Measurements from ENCODE around the gene WDR87. TPM values are rescaled to one million over a fixed set of nuclear protein-coding genes. Genes with fewer than 3 reads are reported as not detected.

Gene WDR87
- total and polyA plus RNA-seq, 2 of the 8 experiments (the other 6 are each of a cell fraction or from before 2014, with no cell fraction given): not detected

- WGBS, 2 experiments (ENCODE audit: extremely low coverage in 1 of 2, insufficient coverage in 1 of 2, insufficient read length in 1 of 2, insufficient replicate concordance in 2 of 2, low coverage in 1 of 2, low lambda C conversion rate in 2 of 2, missing lambda C conversion rate in 1 of 2): 67% methylated on average over 11 of the region's 11 CpGs; no CpG with 5 or more reads in 1 of the 2 experiments
- TF ChIP-seq RBBP5 (IDR thresholded peaks at IDR 0.05; ENCODE audit: borderline replicate concordance, low read depth, low read length): no peak
- no peak for TF ChIP-seq RAD21 (IDR thresholded peaks at IDR 0.05 in 1 of 2, conservative IDR thresholded peaks at IDR 0.05 in 1 of 2; ENCODE audit: low read depth in 2 of 2, low read length in 2 of 2)
- TF ChIP-seq CBX5 (IDR thresholded peaks at IDR 0.05; ENCODE audit: low read depth, low read length): no peak
- TF ChIP-seq CREB1 (IDR thresholded peaks at IDR 0.05): no peak
- peak; percentile 27; the same call in 1 of the 2 replicates for TF ChIP-seq E2F6 (IDR thresholded peaks at IDR 0.05)
Measured at GRCh38 chr19:37953171-37953917, 47.0 kb upstream of the WDR87 start.

More at GRCh38 chr19:37953171-37953917, 47.0 kb upstream of the WDR87 start:
- Histone ChIP-seq H2BK5ac (ENCODE audit: low read depth, low read length) (peak overlapping the region; percentile 18; the same call in 1 of the 2 replicates), H4K20me1 (replicated peaks in 1 of 2; ENCODE audit: control insufficient read depth in 1 of 2, insufficient read depth in 2 of 2, low read length in 2 of 2) (peaks cover 0 to 5% of the 10 kb centered on the region in 2 experiments), H3K4me3 (ENCODE audit: extremely low read depth in 1 of 4, insufficient read depth in 2 of 4, low read depth in 3 of 4, low read length in 4 of 4) (no peak overlapping the region; a peak in 1 of 8 replicates), H3K23me2 (ENCODE audit: low read depth, low read length) (no peaks in the 10 kb centered on the region), H3K9ac (replicated peaks in 1 of 4; ENCODE audit: extremely low read depth in 1 of 4, low read depth in 3 of 4, low read length in 3 of 4) (no peak overlapping the region), H2BK20ac (ENCODE audit: low read length) (no peak overlapping the region), H2AK5ac (ENCODE audit: low read depth, low read length) (no peak overlapping the region), H4K8ac (ENCODE audit: extremely low read depth, insufficient read depth, low read length) (no peak overlapping the region), H3K79me1 (ENCODE audit: low read depth, low read length) (peaks cover 8% of the 10 kb centered on the region; the same call in 1 of the 2 replicates), H3K27ac (ENCODE audit: low read depth, low read length) (peak overlapping the region; percentile 37; the same call in 1 of the 2 replicates), H3K36me3 (ENCODE audit: control insufficient read depth in 2 of 4, insufficient read depth in 4 of 4, low read length in 3 of 4) (no peaks in the 10 kb centered on the region), H3K4me1 (replicated peaks in 1 of 4; ENCODE audit: control insufficient read depth in 3 of 4, insufficient read depth in 4 of 4, low read length in 3 of 4) (peaks cover 3 to 12% (median 10%) of the 10 kb centered on the region in 4 experiments; a peak in 6 of 7 replicates), H3K9me3 (ENCODE audit: insufficient read depth in 2 of 2, low read depth in 1 of 2, low read length in 1 of 2) (0 out of 4 replicates have a peak, but pooled peaks cover 0 to 3% of the 10 kb centered on the region in 2 experiments), H3K4ac (replicated peaks; ENCODE audit: insufficient read length, low read depth, low read length) (no peak overlapping the region), H2BK120ac (replicated peaks; ENCODE audit: low read depth, low read length) (no peak overlapping the region), H4K91ac (replicated peaks; ENCODE audit: insufficient read length, low read length) (no peak overlapping the region), H2BK15ac (ENCODE audit: low read length) (no peak overlapping the region; the same call in 1 of the 2 replicates), H2AFZ (ENCODE audit: low read length) (no peak overlapping the region), H3K23ac (ENCODE audit: insufficient read length) (no peak overlapping the region), H3K14ac (ENCODE audit: insufficient read length) (no peak overlapping the region), H3K18ac (ENCODE audit: extremely low read depth, low read length) (peak overlapping the region; percentile 49; the same call in 1 of the 2 replicates), H2BK12ac (ENCODE audit: low read depth, low read length) (no peak overlapping the region), H3K4me2 (ENCODE audit: insufficient read depth in 1 of 2, low read depth in 2 of 2, low read length in 2 of 2) (0 out of 4 replicates have a peak overlapping the region, but pooled peaks of 1 of the 2 experiments have one; percentile 10), H3K79me2 (ENCODE audit: control insufficient read depth in 1 of 2, insufficient read depth in 2 of 2, low read length in 2 of 2) (peaks cover 5 to 76% of the 10 kb centered on the region in 2 experiments), H3K56ac (replicated peaks; ENCODE audit: insufficient read length, low read depth, low read length) (no peak overlapping the region), H3K27me3 (replicated peaks in 1 of 4; ENCODE audit: control insufficient read depth in 3 of 4, extremely low read depth in 1 of 4, insufficient read depth in 3 of 4, low read length in 3 of 4) (no peaks in the 10 kb centered on the region), H4K5ac (ENCODE audit: insufficient read length, low read depth, low read length) (no peak overlapping the region)
- FAIRE-seq (peak; percentile 65), DNase-seq (ENCODE audit: low read depth in 1 of 2, low spot score in 2 of 2) (no peak)
- POLR2A ChIA-PET (ENCODE audit: partially characterized antibody): interaction anchor here (1.0 to 1.6 kb wide), 6 partner anchors 9 to 59 kb away, joined by 3 to 5 read pairs (median 3); no protein-coding TSS in a partner anchor
- CTCF ChIA-PET (ENCODE audit: partially characterized antibody): interaction anchor here (0.6 to 2.5 kb wide), 10 partner anchors 8 to 124 kb away, joined by 3 to 11 read pairs (median 3); partner anchors contain the start of gene SIPA1L3

All from H1 (cell line).